Small intestine (tissue), 7 donors: Measurements from ENCODE around the gene THSD4. TPM values are rescaled to one million over a fixed set of nuclear protein-coding genes. Genes with fewer than 3 reads are reported as not detected.

ENCODE experiments used
- DNase-seq, 2 donors: peaks; one replicate each; pipeline versions ENCODE4 v3.0.0 to v3.0.0-alpha.2; 2013
- FAIRE-seq: peaks from 2 replicates; lab custom pipeline; 2012; peaks lifted over from hg19 to GRCh38; lab: Jason Lieb, UNC
- H3K27ac ChIP-seq, 3 donors: one replicate each; pipeline ENCODE4 v1.5.1; 2013; ENCODE audit warnings: low read length in 2 of 3, mild to moderate bottlenecking in 2 of 3, control low read depth in 1 of 3, inconsistent platforms in 1 of 3, low read depth in 1 of 3, moderate library complexity in 1 of 3
- H3K27me3 ChIP-seq, 3 donors: one replicate each; pipeline ENCODE4 v1.6.1; 2013; ENCODE audit warnings: low read length in 3 of 3, inconsistent platforms in 1 of 3; ENCODE audit not compliant: control insufficient read depth in 3 of 3, insufficient read depth in 3 of 3
- H3K36me3 ChIP-seq, 3 donors: one replicate each; pipeline ENCODE4 v1.6.1; 2013; ENCODE audit warnings: low read length in 3 of 3, inconsistent platforms in 1 of 3, low read depth in 1 of 3, mild to moderate bottlenecking in 1 of 3, moderate library complexity in 1 of 3; ENCODE audit not compliant: control insufficient read depth in 3 of 3, insufficient read depth in 2 of 3
- H3K4me1 ChIP-seq, 3 donors: one replicate each; pipeline ENCODE4 v1.6.1; 2013; ENCODE audit warnings: low read length in 2 of 3, inconsistent platforms in 1 of 3, low read depth in 1 of 3, mild to moderate bottlenecking in 1 of 3, moderate library complexity in 1 of 3; ENCODE audit not compliant: control insufficient read depth in 3 of 3, insufficient read depth in 2 of 3
- H3K4me3 ChIP-seq, 3 donors: one replicate each; pipeline ENCODE4 v1.5.1; 2013; ENCODE audit warnings: low read length in 3 of 3, control low read depth in 1 of 3, inconsistent platforms in 1 of 3, low read depth in 1 of 3, mild to moderate bottlenecking in 1 of 3, moderate library complexity in 1 of 3
- H3K9me3 ChIP-seq, 2 donors: one replicate each; pipeline ENCODE4 v1.6.1; 2013; ENCODE audit warnings: low read depth in 1 of 2, low read length in 1 of 2; ENCODE audit not compliant: control insufficient read depth in 2 of 2, insufficient read depth in 1 of 2
- WGBS, 3 donors: extraction: QIAGEN DNeasy Blood & Tissue Kit; methylation state at CpG; one replicate each; pipeline ENCODE4 v1.1.7; 2013; 5-methylcytosine and 5-hydroxymethylcytosine counted together
- polyA plus RNA-seq, 4 donors: library from polyadenylated mRNA; stranded (reverse) in 3 of 4; unstranded in 1 of 4; fragments of 200-250 nt in 3 of 4; fragments of 120-200 nt in 1 of 4; gene quantifications; one replicate each; pipeline versions ENCODE4 v1.2.1 to v1.2.3, GENCODE V29; 2013
- donor health status: healthy with polysubstance abuse.
- donor health status: control.
- donor health status: control.
- donor health status: Bipolar disorder and iron deficiency.
- donor health status: healthy.

THSD4 gene
- polyA plus RNA-seq, 4 donors: 3.6 to 14.4 (median 9.7) TPM

DNA sequence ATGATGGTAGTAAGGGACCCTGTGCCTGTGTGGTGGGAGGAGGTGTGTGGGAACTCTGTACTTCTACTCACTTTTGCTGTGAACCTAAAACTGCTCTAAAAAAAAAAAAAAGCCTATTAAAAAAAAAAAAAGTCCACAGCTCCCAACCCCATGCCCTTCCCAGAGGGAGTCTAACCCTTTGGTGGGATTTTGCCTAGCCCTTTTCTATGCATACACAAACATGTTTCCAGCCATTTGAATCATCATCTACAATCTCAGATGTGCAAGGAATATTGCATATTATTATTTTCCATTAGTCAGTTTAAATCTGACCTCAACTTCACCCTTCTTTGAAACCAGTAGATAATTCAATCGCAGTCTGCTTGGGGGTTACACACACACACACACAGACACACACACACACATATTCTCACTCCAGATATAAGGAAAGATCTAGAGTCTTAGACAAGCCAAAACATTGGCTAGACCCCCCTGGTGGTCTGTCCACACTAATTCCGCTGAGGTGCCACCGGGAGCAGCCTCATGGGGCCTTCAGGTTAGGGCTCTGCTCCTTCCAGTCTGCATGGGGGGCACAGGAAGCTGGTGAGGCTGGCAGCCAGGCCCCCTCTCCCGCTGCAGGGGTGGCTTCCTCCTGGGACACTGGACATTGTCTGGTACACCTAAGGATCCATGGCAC lies 619.6 kb downstream of the THSD4 start:
- Histone ChIP-seq H3K4me1 (peaks cover 2 to 25% (median 10%) of the 10 kb centered on the region in 3 donors), H3K27me3 (no peaks in the 10 kb centered on the region), H3K36me3 (peaks cover 0 to 10% (median 2%) of the 10 kb centered on the region in 3 donors), H3K27ac (no peak overlapping the region), H3K9me3 (no peaks in the 10 kb centered on the region), H3K4me3 (no peak overlapping the region)
- no peak for FAIRE-seq
- DNase-seq: no peak
- WGBS, 3 donors: 90 to 91% (median 90%) methylated on average over 4 of the region's 4 CpGs

DNA sequence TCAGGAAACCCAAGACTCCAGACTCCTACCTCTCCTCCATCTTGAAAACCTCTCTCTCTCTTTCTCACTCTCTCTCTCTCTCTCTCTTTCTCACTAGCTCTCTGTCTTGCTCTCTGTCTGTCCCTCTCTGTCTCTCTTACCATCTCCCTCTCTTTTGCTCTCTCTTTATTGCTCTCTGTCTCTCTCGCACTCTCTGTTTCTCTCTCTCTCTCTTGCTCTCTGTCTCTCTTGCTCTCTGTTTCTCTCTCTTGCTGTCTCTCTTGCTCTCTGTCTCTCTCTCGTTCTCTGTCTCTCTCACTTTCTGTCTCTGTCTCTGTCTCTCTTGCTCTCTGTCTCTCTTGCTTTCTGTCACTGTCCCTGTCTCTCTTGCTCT lies 620.1 kb downstream of the THSD4 start:
- DNase-seq (no peak), FAIRE-seq (no peak)
- Histone ChIP-seq H3K36me3 (peaks cover 0 to 10% (median 2%) of the 10 kb centered on the region in 3 donors), H3K27me3 (no peaks in the 10 kb centered on the region), H3K9me3 (no peaks in the 10 kb centered on the region), H3K27ac (no peak overlapping the region), H3K4me3 (no peak overlapping the region), H3K4me1 (peaks cover 2 to 25% (median 10%) of the 10 kb centered on the region in 3 donors)
- WGBS, 3 donors: 85 to 96% (median 92%) methylated on average over 2 of the region's 2 CpGs

GRCh38 chr15:71736286-71736947 lies 621.1 kb downstream of the THSD4 start:
- no peaks in the 10 kb centered on the region for H3K27me3 ChIP-seq
- H3K27ac ChIP-seq: no peak overlapping the region
- FAIRE-seq: no peak
- peaks cover 0 to 10% (median 2%) of the 10 kb centered on the region in 3 donors for H3K36me3 ChIP-seq
- no peaks in the 10 kb centered on the region for H3K9me3 ChIP-seq
- peak in 1 of 2 donors; percentile 6 for DNase-seq
- no peak overlapping the region for H3K4me3 ChIP-seq
- H3K4me1 ChIP-seq: peaks cover 2 to 25% (median 10%) of the 10 kb centered on the region in 3 donors
- WGBS, 3 donors: 80 to 81% (median 81%) methylated on average over 6 of the region's 6 CpGs

- Histone ChIP-seq H3K27me3 (no peaks in the 10 kb centered on the region), H3K9me3 (no peaks in the 10 kb centered on the region), H3K4me1 (peaks cover 2 to 14% (median 3%) of the 10 kb centered on the region in 3 donors), H3K36me3 (peaks cover 0 to 13% (median 2%) of the 10 kb centered on the region in 3 donors), H3K4me3 (no peak overlapping the region), H3K27ac (no peak overlapping the region)
- WGBS, 3 donors: 92 to 95% (median 93%) methylated on average over 16 of the region's 16 CpGs
- no peak for DNase-seq
- FAIRE-seq: no peak
These were observed 622.5 kb downstream of the THSD4 start for GRCh38 chr15:71737761-71738160.

DNA sequence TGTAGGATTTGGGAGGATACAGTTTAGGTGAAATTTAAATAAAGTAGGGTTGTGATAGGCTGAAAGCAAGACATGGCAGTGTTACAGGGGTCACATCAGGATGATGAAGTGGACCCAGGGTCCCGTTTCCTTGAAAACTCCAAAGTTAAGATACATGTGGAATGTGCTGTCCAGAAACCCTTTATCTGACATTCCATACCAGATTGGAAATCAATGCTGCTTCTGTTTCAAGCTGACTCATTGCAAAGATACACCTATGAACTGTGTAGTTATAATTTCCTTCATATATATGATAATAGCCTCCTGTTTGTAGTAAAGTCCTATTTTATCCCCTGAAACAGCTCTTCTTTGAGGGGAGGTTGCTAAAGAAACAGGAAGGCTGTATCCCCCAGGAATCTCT lies 624.1 kb downstream of the THSD4 start:
- H3K36me3 ChIP-seq: peaks cover 0 to 13% (median 2%) of the 10 kb centered on the region in 3 donors
- DNase-seq (no peak), FAIRE-seq (no peak)
- peaks cover 0 to 10% (median 0%) of the 10 kb centered on the region in 3 donors for H3K4me1 ChIP-seq
- H3K27ac ChIP-seq: no peak overlapping the region
- H3K9me3 ChIP-seq: no peaks in the 10 kb centered on the region
- 0 to 35% (median 4%) methylated on average over 1 of the region's 1 CpG for WGBS, 3 donors
- H3K4me3 ChIP-seq: no peak overlapping the region
- no peaks in the 10 kb centered on the region for H3K27me3 ChIP-seq

GRCh38 chr15:71742964-71743363 lies 627.7 kb downstream of the THSD4 start:
- no peaks in the 10 kb centered on the region for H3K9me3 ChIP-seq
- H3K4me1 ChIP-seq: peaks cover 0 to 21% (median 0%) of the 10 kb centered on the region in 3 donors
- FAIRE-seq: no peak
- DNase-seq: no peak
- no peak overlapping the region for H3K27ac ChIP-seq
- H3K36me3 ChIP-seq: peaks cover 0 to 8% (median 0%) of the 10 kb centered on the region in 3 donors
- WGBS, 3 donors: 88 to 92% (median 89%) methylated on average over 5 of the region's 5 CpGs
- H3K27me3 ChIP-seq: no peaks in the 10 kb centered on the region
- H3K4me3 ChIP-seq: no peak overlapping the region

DNA sequence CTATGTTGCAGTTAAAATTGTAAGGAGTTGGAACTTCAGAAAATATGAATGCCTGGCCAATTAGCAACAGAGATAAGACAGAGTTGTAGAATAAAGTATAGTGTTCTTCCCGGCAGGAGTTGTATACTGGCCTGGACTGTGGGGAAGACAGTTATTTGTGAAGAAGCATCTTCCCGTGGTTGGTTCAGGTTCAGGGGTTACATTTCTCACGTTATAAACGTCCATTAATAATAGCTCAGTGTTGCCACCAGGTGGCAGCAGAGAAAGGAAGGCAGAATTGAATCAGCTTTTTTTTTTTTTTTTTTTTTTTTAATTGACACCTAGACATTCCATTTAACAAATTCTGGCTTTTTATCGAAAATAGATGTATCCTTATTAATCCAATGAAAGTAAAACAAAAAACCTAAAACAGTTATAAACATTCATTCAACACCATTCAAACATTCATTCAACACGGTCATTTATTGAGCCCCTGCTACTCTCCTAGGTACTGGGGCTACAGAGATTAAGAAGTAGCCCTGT lies 628.7 kb downstream of the THSD4 start:
- H3K27ac ChIP-seq: no peak overlapping the region
- H3K36me3 ChIP-seq: peaks cover 0 to 12% (median 0%) of the 10 kb centered on the region in 3 donors
- H3K9me3 ChIP-seq: no peaks in the 10 kb centered on the region
- DNase-seq: peak; percentile 66 to 75
- peaks cover 0 to 17% (median 0%) of the 10 kb centered on the region in 3 donors for H3K4me1 ChIP-seq
- no peak overlapping the region for H3K4me3 ChIP-seq
- FAIRE-seq: no peak
- no peaks in the 10 kb centered on the region for H3K27me3 ChIP-seq
- WGBS, 3 donors: 17 to 19% (median 18%) methylated on average over 6 of the region's 6 CpGs

- Histone ChIP-seq H3K27me3 (no peaks in the 10 kb centered on the region), H3K9me3 (no peaks in the 10 kb centered on the region), H3K4me1 (peaks cover 0 to 15% (median 0%) of the 10 kb centered on the region in 3 donors), H3K4me3 (no peak overlapping the region), H3K27ac (no peak overlapping the region), H3K36me3 (peaks cover 0 to 20% (median 0%) of the 10 kb centered on the region in 3 donors)
- DNase-seq: no peak
- FAIRE-seq: no peak
- 92 to 94% (median 92%) methylated on average over 17 of the region's 17 CpGs for WGBS, 3 donors
These were observed 631.4 kb downstream of the THSD4 start for GRCh38 chr15:71746719-71747118.
